NT2/D1 (cell line): Measurements from ENCODE around the gene RAB26.
A peak's percentile ranks its signal among the peaks of the same experiment; 100 is the strongest.

Experiments used
- DNase-seq: peaks from one replicate; pipeline ENCODE4 v3.0.0-alpha.2; 2011; ENCODE audit warnings: low read depth, low spot score
- H3K27me3 ChIP-seq: 2 replicates; pipeline ENCODE4 v1.6.0; 2011; ENCODE audit warnings: mild to moderate bottlenecking; ENCODE audit not compliant: insufficient read length, insufficient read depth
- H3K36me3 ChIP-seq: 2 replicates; pipeline ENCODE4 v1.6.1; 2011; ENCODE audit warnings: mild to moderate bottlenecking, low read length, mixed read lengths; ENCODE audit not compliant: insufficient read depth, insufficient read length
- H3K4me1 ChIP-seq: 2 replicates; pipeline ENCODE4 v1.5.1; 2011; ENCODE audit not compliant: insufficient read depth, insufficient read length
- H3K4me3 ChIP-seq: 2 replicates; pipeline ENCODE4 v1.5.1; 2011; ENCODE audit warnings: low read depth; ENCODE audit not compliant: insufficient read length
- H3K9ac ChIP-seq: 2 replicates; pipeline ENCODE4 v1.6.0; 2011; ENCODE audit warnings: low read depth; ENCODE audit not compliant: insufficient read length
- H3K9me3 ChIP-seq: 2 replicates; pipeline ENCODE4 v1.5.1; 2011; ENCODE audit warnings: mild to moderate bottlenecking, low read length; ENCODE audit not compliant: insufficient read depth
- SUZ12 ChIP-seq: IDR thresholded peaks from 2 replicates; pipeline ENCODE4 v1.6.1; 2011; ENCODE audit not compliant: insufficient read length, insufficient read depth; ENCODE audit errors: extremely low read depth
- YY1 ChIP-seq: IDR thresholded peaks from 2 replicates; pipeline ENCODE4 v1.6.1; 2011; ENCODE audit not compliant: insufficient read length, insufficient read depth
- ZNF274 ChIP-seq: IDR thresholded peaks from 2 replicates; pipeline ENCODE4 v1.6.1; 2011; ENCODE audit warnings: mild to moderate bottlenecking, low read depth, low read length

The RAB26 gene

DNA sequence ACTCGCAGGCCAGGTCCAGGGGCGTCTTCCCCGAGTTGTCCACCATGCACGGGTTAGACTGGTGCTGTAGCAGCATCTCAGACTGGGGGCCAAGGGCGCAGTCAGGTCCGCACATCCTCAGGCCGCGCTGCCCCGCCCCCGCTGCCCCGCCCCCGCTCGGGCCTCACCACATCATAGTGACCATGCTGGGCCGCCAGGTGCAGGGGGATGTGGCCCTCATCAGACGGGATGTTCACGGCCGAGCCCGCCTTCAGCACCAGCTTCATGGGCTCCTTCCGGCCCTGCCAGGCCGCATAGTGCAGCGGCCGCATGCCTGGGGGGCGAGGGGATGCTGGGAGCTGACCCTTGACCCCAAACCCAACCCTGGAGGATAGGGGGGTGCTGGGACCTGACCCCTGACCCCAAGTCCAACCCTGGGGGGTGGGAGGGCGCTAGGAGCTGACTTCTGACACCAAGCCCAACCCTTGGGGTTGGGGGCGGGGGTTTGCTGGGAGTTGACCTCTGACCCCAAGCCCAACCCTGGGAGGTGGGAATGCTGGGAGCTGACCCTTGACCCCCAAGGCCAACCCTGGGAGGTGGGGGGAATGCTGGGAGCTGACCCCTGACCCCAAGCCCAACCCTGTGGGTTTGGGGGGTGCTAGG lies 40.9 kb downstream of the RAB26 start:
- peaks cover 21% of the 10 kb centered on the region for H3K4me1 ChIP-seq
- TF ChIP-seq ZNF274 = no peak
- no peak for TF ChIP-seq SUZ12
- TF ChIP-seq YY1 = no peak
- H3K36me3 ChIP-seq = peaks cover under 1% of the 10 kb centered on the region
- DNase-seq = no peak
- H3K9ac ChIP-seq = peak overlapping the region; percentile 32
- no peaks in the 10 kb centered on the region for H3K9me3 ChIP-seq
- no peak overlapping the region for H3K4me3 ChIP-seq
- peaks cover 3% of the 10 kb centered on the region for H3K27me3 ChIP-seq

DNA sequence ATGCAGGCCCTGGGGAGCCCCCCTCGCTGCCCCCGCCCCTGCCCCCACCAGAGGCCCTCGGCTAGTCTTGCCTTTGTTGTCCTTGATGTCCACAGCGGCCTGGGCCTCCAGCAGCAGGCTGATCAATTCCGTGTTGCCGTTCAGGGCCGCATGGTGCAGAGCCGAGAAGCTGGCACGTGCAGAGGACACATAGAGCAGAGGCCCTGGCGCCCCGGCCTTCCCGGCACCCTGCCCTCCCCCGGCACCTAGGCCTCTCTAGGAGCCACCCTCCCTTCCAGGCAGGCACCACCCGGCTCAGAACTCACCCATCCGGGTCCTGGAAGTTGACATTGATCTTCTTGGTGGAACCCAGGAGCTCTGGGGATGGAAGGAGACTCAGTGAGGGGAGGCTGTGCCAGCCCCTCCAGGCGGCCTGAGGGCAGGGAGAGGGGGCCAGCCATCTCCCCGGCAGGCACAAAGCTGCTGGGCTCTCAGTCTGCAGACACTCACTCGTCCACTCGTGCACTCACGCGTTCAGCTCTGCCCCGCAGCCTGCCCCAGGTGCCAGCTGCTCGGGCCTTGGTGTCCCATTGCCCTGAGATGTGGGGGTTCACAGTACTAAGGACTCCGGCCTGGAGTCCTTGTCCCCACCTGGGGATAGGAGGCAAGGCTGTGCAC lies 41.7 kb downstream of the RAB26 start:
- Histone ChIP-seq H3K36me3 (no peaks in the 10 kb centered on the region), H3K4me3 (no peak overlapping the region), H3K4me1 (peaks cover 27% of the 10 kb centered on the region), H3K9ac (peak overlapping the region; percentile 61), H3K27me3 (peaks cover 11% of the 10 kb centered on the region), H3K9me3 (no peaks in the 10 kb centered on the region)
- TF ChIP-seq YY1 (no peak), SUZ12 (no peak), ZNF274 (no peak)
- DNase-seq = no peak

DNA sequence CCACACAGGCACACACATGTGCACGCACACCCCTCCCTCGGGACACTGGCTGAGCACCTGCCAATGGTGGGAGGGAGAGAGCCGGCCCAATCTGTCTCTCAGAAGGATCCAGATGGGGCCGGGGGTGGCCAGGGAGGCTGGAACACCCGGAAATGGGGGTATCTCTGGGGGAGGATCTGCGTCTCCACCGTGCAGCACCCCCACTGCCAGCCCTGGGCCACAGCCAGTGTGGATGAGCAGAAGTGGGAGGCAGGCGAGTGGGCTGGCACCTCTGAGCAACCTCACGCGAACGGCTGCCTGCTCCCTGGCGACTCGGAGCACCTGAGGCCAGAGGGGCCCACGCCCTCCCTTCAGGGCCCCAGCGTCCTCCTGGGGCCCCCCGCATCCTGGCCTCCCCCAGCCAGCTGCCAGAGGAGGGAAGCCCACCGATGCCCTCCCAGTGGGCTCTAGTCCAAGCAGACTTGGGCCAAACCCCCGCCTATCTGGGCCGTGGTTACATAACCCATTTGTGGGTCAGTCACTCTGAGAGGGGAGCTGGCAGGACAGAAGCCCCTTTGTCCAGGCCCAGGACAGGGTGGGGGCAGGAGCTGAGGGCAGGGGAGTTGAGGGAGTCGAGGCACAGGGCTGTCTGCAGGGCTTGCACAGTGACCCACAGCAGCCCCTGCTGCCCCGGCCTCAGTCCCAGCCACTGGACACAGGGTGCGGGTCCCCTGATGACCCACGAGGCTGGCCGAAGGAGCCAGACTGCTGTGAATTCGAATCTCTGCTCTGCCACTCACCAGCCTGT lies 42.4 kb downstream of the RAB26 start:
- Histone ChIP-seq H3K36me3 (no peaks in the 10 kb centered on the region), H3K9me3 (no peaks in the 10 kb centered on the region), H3K4me3 (no peak overlapping the region), H3K27me3 (peaks cover 18% of the 10 kb centered on the region), H3K4me1 (peaks cover 31% of the 10 kb centered on the region), H3K9ac (peak overlapping the region; percentile 61)
- TF ChIP-seq ZNF274 = no peak
- no peak for TF ChIP-seq YY1
- TF ChIP-seq SUZ12 = no peak
- DNase-seq = no peak

DNA sequence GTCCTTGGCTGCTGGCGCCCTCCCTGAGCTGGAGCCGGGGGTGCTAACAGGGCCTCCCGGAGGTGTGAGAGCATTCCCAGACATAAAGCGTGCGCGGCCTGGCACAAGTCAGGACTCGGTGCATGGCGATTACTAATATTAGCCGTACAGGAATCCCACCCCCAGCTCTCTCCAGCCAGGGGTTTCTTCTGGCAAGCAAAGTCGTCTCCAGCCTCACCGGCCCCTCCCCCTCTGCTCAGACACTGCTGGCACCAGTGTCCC lies 43.0 kb downstream of the RAB26 start:
- H3K9ac ChIP-seq = no peak overlapping the region
- no peaks in the 10 kb centered on the region for H3K36me3 ChIP-seq
- no peaks in the 10 kb centered on the region for H3K9me3 ChIP-seq
- peaks cover 29% of the 10 kb centered on the region for H3K4me1 ChIP-seq
- DNase-seq = no peak
- H3K4me3 ChIP-seq = no peak overlapping the region
- H3K27me3 ChIP-seq = peaks cover 19% of the 10 kb centered on the region
- no peak for TF ChIP-seq YY1
- no peak for TF ChIP-seq ZNF274

DNA sequence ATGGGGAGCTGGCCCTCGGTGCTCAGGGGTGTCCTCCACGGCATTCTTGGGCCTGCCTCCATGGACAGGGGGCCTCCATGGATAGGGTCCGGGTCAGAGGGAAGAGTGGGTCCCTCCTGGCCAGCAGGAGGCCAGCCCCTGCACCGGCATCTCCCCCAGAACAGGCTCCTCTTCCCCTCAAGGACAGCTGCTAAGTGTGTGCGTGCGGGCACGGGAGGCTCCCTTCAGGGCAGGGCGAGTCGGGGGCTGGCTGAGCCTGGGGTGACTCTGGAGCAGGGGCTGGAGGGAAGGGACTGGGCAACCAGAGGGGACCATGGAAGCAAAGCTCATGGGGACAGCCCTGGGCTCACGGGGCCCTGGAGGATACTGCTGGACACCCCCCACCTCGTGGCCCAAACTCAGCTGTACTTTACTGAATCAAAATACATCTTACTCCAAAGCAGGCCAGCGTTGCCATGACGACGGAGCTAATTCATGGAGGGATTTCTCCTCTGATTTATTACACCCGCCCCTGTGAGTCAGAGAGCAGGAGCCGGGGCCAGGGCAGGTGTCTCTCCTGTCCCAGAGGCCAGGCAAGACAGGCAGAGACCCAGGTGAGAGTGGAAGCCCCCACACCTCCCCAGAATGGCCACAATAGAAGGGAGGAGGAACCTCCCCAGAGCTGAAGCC lies 45.9 kb downstream of the RAB26 start:
- DNase-seq = no peak
- Histone ChIP-seq H3K4me3 (no peak overlapping the region), H3K4me1 (peaks cover 32% of the 10 kb centered on the region), H3K9me3 (no peaks in the 10 kb centered on the region), H3K36me3 (no peaks in the 10 kb centered on the region), H3K9ac (peak overlapping the region; percentile 29), H3K27me3 (peaks cover 45% of the 10 kb centered on the region)
- TF ChIP-seq ZNF274 = no peak
- no peak for TF ChIP-seq YY1
- no peak for TF ChIP-seq SUZ12

DNA sequence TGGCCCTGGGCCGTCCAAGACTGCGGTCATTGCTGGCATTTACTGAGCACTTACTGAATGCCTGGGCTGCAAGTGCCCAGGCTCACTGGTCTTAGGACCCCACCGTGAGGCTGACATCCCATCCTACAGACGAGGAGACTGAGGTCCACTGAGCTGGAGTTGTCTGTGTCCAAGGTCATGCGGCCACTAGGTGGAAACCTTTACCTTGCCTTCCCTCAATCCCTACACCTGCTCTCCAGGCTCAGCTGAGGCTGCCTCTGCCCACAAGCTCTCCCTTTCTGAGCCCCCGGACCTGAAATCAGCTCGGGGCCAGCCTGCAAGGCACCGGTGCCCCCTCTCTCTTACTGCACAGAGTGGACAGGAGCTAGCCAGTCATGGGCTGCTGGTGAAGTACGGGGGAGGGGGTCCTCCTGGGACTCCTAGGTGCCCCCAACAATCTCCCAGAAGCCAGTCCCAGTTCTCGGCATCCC lies 46.5 kb downstream of the RAB26 start:
- no peaks in the 10 kb centered on the region for H3K9me3 ChIP-seq
- peak; percentile 67 for DNase-seq
- peak overlapping the region; percentile 38 for H3K4me3 ChIP-seq
- no peak for TF ChIP-seq YY1
- TF ChIP-seq ZNF274 = no peak
- no peak for TF ChIP-seq SUZ12
- H3K9ac ChIP-seq = no peak overlapping the region
- H3K4me1 ChIP-seq = peaks cover 36% of the 10 kb centered on the region
- no peaks in the 10 kb centered on the region for H3K36me3 ChIP-seq
- peaks cover 46% of the 10 kb centered on the region for H3K27me3 ChIP-seq
